Inferior parietal cortex (tissue), 1 donor: Measurements from ENCODE around the gene LIMS1.
"Not testable (repeated sequence)": the region's sequence is repeated elsewhere in the genome, so short reads cannot be mapped to it uniquely, and the experiment has no call there.

ENCODE experiments used
- DNase-seq: peaks from one replicate; pipeline ENCODE4 v3.0.0-alpha.2; 2016; ENCODE audit errors: extremely low spot score

LIMS1 gene

DNA sequence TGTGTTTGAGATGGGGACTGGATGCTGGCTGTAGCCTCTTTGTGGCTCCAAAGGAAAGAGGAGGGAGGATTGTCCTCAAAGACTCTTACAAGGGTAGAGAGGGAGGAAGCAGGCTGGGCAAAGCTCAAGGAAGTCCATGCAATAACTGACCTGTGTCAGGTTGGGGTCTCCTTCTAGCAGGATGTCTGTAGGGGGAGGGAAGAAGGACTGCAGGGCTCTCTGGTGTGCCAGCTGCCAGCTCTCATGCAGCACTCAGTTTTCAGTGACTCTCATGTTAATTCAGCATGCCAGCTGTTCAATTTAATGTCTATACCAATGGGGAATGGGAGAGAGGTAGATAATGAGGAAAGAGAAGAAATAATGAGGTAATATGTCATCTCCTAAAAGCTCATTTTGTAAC is 99.7 kb downstream of the LIMS1 start:
- DNase-seq: no peak

DNA sequence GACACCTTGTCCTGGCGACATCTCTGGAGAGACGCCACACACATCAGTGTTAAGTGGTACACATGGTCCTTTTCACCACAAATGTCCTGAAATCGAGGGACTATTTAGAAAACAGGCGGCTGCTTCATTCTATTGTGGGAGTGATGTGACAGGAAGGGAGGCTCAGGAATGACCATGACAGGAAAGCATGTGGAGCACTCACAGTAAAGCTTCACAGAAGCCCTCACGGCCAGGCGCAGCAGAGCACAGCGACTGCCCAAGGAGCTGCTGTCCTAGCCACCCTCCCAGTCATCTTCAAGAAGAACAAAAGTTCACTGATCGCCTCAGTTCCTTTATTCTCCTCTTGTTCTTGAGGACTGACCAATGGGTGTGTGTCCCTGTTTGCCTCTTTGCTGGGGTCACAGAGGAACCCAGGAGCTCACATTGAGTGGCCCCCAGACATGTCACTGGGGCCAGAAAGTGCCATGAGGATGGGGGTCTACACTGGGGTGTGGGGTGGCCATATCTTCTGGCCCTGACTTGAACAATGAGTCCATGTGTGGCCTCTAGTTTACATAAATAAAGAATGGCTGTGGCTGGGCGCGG is 100.4 kb downstream of the LIMS1 start:
- DNase-seq: no peak

DNA sequence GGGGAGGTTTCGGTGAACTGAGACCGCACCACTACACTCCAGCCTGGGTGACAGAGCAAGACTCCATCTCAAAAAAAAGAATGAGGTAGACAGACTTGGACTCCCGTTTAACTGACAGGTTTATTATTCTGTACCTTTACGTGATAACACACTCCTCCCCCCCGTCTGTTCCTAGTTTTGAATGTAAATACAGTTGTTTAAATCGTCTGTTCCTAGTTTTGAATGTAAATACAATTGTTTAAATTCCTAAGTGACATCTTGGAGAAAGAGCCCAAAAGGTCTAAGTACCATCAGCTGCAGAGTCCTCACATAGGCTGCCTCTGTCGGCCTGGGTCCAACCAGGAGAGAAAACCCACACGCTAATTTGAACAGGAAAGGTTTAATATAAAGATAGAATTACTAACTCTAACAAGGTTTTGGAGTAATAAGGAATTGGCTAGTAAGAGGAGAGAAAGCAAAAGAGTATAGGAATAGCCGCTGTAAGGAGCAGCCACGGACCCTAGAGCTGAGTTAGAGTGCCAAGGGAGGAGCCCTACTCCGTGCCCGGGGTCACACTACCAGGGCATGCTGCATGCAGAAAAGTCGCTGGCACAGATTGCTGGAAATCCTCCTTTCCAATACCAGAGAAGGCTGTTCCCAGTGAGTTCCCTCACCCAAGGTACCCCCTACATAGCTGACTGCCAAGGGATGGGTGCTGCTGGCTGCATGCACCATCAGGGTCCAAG is 101.5 kb downstream of the LIMS1 start:
- DNase-seq: no peak

DNA sequence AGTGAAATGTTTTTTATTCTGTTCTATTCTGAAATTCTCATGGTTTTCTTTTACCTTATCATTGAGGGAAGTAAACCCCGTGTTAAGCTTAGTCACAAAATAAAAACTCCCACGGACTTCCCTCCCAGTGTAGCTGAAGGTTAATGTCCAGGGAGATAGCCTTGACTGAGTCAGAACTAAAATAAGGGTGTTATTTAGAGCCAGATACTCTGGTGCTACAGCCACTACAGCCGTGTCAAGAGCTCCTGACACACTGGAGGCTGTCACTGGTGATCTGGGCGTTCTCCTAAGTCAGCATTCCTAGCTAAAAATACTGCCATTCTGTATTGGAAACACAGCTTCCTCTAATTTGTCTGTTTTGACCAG is 103.0 kb downstream of the LIMS1 start:
- DNase-seq: no peak

DNA sequence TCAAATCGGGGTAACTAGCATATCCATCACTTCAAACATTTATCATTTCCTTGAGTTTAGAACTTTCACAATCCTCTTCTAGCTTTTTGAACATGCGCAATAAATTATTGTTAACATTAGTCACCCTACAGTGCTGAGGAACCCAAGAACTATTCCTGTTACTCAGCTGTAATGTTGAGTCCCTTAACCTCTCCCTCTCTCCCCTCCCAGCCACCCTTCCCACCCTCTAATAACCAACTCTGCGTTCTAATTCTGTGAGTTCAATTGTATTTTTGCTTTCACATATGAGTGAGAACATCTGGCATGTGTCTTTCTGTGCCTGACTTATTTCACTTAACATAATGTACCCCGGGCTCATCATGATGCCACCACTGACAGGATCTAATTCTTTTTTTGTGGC is 106.5 kb downstream of the LIMS1 start:
- no peak for DNase-seq

DNA sequence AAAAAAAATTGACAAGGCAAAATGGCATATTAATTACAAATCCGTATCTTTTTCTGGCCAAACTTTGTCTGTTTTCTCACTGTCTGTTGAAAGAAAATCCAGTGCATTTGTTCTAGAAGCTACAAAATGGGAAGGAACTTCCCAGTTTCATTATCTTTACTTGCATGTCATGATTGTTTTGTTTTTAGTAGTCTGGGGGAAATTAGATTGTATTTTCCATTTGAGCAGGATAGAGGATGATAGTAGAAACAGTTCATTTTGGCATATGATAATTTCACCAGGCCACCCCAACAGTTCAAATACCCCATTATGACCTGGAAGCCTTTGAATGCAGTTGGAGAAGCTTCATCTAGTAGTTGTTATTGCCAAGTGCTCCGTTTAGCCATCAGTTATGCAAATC is 107.5 kb downstream of the LIMS1 start:
- no peak for DNase-seq

DNA sequence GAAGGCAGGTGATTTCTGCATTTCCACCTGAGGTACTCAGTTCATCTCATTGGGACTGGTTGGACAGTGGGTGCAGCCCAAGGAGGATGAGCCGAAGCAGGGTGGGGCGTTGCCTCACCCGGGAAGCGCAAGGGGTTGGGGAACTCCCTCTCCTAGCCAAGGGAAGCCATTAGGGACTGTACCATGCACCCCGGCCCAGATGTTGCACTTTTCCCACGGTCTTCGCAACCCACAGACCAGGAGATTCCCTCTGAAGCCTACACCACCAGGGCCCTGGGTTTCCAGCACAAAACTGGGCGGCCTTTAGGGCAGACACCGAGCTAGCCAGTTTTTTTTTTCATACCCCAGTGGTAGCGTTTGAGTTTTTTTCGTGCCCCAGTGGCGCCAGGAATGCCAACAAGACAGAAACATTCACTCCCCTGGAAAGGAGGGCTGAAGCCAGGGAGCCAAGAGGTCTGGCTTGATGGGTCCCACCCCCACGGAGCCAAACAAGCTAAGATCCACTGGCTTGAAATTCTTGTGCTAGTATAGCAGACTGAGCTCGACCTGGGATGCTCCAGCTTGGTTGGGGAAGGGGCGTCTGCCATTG is 109.1 kb downstream of the LIMS1 start:
- DNase-seq: no peak

DNA sequence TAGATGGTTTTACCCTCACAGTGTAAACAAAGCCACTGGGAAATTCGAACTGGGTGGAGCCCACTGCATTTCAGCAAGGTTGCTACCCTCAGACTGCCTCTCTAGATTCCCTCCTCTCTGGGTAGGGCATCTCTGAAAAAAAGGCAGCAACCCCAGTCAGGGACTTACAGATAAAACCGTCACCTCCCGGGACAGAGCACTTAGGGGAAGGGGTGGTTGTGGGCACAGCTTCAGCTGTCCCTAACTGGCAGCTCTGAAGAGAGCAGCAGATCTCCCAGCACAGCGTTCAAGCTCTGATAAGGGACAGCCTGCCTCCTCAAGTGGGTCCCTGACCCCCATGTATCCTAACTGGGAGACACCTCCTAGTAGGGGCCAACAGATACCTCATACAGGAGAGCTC is 109.6 kb downstream of the LIMS1 start:
- DNase-seq: not testable (repeated sequence)

DNA sequence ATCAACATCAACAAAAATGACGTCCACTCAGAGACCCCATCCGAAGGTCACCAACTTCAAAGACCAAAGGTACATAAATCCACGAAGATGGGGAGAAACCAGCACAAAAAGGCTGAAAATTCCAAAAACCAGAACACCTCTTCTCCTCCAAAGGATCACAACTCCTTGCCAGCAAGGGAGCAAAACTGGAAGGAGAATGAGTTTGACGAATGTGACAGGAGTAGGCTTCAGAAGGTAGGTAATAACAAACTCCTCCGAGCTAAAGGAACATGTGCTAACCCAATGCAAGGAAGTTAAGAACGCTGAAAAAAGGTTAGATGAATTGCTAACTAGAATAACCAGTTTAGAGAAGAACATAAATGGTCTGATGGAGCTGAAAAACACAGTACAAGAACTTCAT is 110.2 kb downstream of the LIMS1 start:
- DNase-seq: not testable (repeated sequence)

DNA sequence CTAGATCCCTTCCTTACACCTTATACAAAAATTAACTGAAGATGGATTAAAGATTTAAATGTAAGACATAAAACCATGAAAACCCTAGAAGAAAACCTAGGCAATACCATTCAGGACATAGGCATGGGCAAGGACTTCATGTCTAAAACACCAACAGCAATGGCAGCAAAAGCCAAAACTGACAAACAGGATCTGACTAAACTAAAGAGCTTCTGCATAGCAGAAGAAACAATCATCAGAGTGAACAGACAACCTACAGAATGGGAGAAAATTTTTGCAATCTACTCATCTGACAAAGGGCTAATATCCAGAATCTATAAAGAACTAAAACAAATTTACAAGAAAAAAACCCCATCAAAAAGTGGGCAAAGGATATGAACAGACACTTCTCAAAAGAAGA is 114.5 kb downstream of the LIMS1 start:
- DNase-seq: not testable (repeated sequence)

DNA sequence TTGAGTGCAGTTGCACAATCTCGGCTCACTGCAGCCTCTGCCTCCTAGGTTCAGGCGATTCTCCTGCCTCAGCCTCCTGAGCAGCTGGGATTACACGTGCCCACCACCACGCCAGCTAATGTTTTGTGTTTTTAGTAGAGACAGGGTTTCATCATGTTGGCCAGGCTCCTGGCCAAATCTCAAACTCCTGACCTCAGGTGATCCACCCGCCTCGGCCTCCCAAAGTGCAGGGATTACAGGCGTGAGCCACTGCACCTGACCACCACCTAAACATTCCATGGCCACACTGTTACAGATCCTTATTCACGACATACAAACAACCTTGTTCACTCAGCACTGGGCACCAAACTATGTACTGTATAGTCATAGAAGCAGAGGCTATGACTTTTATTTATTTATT is 116.2 kb downstream of the LIMS1 start:
- DNase-seq: not testable (repeated sequence)

DNA sequence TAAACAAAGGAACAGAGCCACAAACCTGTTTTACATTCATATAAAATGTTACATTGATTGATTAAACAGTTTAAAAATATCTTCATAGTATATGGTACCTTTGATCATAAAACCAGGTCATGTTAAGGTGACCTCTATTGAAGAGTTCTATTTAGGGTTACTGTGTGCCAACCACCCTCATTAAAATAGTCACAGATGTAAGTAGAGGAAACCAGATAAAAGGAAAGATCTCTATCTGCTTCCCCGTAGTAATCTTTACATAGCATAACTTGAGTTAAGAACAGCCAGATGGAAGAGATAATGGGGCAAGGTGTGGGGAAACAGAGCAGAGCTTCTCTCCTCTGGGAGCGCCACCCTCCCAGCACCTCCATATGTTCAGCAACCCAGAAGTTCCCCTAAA is 117.2 kb downstream of the LIMS1 start:
- not testable (repeated sequence) for DNase-seq

DNA sequence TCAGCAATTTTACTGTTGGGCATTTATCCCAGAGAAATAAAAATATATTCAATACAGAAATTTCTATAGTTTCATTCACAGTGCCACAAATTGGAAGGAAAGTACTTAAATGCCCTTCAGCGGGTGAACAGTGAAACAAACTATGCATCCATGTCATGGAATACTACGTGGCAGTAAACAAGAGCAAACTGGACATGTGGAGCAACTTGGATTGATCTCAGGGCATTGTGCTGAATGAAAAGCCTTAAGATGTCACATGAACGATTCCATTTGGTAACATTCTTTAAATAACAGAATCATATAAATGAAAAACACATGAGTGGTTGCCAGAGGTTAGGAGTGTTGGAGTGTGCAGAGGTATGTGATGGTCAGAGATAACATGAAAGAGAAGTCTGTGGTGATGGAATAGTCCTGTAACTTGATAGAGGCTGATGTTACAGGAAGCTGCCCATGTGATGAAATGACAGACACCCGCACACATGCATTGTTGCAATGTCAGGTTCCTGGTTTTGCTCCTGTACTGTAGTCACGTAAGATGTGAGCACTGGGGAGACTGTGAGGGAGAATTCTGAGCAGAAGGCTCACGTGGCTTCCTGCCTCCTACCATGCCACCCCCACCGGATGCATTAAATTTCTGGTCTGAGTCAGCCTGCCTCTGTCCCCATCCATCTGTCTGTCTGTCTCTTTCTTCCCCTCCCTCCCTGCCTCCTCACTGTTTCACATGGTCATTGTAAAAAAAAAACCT is 118.1 kb downstream of the LIMS1 start:
- DNase-seq: not testable (repeated sequence)

DNA sequence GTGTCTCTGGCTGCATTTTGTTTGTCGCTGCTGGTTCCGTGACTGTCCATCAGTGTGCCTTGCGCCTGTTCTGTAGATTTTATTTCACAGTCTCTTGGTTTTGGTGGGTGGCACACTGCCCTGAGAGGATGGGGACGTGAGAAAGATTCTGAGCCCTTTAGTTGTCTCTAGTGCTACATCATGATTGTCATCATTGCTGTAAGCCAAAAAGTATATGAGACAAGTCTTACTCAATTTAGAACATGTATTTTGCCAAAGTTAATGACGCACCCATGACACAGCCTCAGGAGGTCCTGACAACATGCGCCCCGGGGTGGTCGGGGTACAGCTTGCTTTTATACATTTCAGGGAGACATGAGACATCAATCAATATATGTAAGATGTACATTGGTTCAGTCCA is 119.2 kb downstream of the LIMS1 start:
- not testable (repeated sequence) for DNase-seq

DNA sequence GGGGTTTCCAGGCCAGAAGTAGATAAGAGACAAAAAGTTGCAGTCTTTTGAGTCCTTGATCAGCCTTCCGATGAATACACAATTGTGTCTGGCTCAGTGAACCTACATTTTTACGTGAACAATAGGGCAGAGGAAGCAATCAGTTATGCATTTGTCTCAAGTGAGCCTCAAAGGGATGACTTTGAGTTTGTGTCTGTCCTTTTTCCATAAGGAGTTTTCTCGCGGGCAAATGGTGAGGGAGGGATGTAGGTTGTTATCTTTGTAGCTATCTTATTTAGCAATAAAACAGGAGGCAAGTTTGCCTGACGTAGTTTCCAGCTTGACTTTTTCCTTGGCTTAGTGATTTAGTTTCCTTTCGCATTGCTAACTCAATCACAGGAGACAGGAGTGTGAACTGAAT is 119.6 kb downstream of the LIMS1 start:
- not testable (repeated sequence) for DNase-seq

DNA sequence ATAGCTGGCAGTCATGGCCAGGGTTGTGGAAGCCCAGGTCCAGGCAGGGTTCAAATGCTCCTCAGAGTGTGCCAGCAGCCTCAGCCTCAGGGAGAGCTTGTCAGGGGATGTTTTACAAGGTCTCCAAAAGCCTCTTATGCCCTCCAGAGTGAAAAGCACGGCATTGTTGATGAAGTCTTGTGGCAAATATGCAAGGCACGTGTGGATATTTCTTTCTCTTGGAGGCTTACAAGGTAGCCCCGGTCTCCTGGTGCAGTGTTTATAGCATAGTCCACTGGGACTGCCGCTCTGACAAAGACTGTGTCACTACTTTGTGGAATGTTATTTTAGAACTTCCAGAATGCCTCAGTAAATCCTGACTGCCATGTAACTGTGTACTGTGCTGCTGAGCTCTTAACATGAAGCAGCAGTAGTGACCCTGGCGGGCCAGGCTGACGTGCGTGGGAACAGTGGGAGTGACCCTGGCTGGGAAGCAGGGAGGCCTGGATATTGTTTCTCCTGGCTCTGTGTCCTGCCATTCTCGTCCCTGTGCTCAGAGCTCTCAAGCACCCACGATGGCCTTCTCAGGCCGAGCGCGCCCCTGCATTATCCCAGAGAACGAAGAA is 120.4 kb downstream of the LIMS1 start:
- not testable (repeated sequence) for DNase-seq

DNA sequence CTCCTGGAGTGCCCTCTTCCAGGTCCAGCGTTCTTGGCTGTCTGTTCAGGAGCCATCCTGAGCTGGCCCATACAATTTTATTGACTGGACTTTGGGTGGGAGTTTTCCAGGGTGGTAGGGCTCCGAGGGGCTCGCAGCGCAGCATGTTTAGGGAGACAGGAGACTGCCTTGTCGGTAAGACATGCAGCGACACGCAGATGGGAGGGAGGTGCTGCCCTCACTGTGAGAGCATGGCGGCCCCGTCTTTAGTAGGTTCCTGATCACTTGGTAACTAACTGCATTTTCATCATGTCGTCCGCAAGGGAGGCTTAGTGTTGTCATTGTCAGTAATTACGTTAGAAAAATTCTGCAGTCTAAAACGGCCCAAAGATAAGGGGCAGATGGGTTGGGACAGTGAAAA is 121.0 kb downstream of the LIMS1 start:
- DNase-seq: not testable (repeated sequence)

DNA sequence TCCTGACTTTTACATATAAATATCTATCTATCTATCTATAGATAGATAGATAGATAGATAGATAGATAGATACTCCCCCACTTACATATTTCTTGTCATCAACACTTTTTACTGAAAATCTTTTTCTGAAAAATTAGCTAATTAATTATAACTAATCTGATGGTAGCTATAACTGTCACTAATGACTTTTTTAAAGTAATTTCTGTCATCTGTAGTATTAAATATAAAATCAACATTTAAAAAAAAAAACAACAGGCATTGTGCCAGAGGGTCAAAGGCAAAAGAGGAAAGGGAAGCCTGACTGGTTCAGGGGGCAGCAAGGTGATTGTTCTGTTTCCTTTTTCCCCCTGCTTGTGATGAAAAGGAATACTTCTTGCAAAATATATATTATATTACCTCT is 122.0 kb downstream of the LIMS1 start:
- DNase-seq: not testable (repeated sequence)

DNA sequence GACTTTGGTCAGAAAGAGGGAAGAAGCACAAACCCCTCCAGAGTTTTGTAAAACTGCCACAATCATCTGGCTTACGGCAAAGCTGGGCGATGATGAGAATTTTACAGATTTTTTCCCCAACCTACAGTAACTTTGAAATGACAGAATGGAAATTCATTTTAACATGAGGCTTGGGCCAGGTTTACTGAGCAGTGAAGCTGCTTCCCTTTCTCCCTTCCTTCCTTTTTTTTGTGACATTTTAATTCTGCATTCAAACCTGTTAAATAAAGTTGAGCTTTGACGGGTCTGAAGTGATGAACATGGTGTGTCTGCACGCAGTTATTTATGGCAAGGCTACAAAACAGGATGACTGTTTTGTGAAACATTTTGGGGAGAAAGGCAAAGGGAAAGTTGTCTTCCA is 123.2 kb downstream of the LIMS1 start:
- DNase-seq: not testable (repeated sequence)

DNA sequence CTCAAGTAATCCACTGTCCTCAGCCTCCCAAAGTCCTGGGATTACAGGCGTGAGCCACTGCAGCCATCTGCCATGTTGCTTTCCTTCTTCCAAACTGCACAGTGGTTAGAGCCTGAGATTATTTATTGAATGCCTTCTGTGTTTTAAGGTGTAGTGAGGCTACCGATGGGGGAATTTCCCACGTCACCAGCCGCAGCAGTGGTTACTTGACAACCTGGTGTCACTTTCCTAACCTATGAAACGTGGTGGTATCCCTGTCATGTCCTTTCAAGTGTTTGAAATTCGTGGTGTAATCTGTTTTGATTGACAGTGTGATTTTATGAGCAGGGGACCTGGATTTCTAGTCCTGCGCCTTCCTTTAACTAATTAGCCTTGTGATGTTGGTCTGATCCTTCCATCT is 124.3 kb downstream of the LIMS1 start:
- not testable (repeated sequence) for DNase-seq

DNA sequence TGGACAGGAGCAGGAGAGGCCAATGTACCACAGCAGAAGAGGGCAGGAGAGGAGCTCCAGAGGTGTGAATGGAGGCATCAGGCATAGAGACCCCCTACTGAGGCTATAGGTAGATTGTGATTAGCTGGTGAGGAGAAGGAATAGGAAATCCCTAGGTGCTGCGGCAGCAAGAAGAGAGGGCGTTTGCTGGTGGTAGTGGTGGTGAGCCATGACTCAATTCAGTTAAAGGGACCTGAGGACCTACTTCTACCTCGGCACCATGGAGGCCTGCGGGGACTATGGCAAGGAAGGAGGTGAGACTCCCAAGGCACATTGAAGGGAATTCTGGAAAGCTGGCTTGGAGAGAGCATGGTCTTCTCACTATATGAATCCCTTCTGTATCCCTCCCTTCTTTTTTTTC is 127.2 kb downstream of the LIMS1 start:
- not testable (repeated sequence) for DNase-seq

DNA sequence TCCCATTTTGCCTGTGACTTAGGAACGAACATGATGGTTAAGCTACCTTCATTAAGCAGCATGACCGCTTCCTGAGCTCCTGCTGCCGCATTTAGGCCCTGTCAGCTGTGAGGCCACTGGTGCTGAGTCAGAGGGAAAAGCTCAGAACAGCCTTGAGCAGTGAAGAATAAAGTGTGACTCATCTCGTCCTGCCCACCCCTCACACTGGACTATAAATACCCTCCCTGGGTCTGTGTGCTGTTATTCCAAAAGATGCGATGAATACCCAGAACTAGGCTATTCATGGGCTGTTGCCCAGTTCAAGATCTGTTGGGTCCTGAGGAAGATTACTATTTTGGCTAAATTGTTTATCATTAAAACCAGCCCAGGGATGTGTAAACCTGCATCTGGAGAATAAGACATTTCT is 127.9 kb downstream of the LIMS1 start:
- peak; percentile 22 for DNase-seq
